ENCODE results near the gene CLCN5.

The CLCN5 gene

GRCh38 chrX:50075630-50076339 is 153.4 kb downstream of the CLCN5 start:
- in situ Hi-C loops (cut with MboI; ENCODE audit: low sequenced_read_pairs) = no loop called here

GRCh38 chrX:50081282-50081889 is 159.0 kb downstream of the CLCN5 start:
- in situ Hi-C loops (cut with MboI; ENCODE audit: low sequenced_read_pairs) = no loop called here

GRCh38 chrX:50082741-50083140 is 160.3 kb downstream of the CLCN5 start:
- in situ Hi-C loops (cut with MboI; ENCODE audit: low sequenced_read_pairs) = no loop called here

- in situ Hi-C loops (cut with MboI; ENCODE audit: low sequenced_read_pairs) = no loop called here
Observed at GRCh38 chrX:50088645-50089044, 166.2 kb downstream of the CLCN5 start.

GRCh38 chrX:50093625-50094024 is 171.2 kb downstream of the CLCN5 start:
- in situ Hi-C loops (cut with MboI; ENCODE audit: low sequenced_read_pairs) = no loop called here

GRCh38 chrX:50097071-50097470 is 174.7 kb downstream of the CLCN5 start:
- in situ Hi-C loops (cut with MboI; ENCODE audit: low sequenced_read_pairs) = no loop called here

- in situ Hi-C loops (cut with MboI; ENCODE audit: low sequenced_read_pairs) = no loop called here
Observed at GRCh38 chrX:50098241-50098640, 175.8 kb downstream of the CLCN5 start.

GRCh38 chrX:50098749-50099148 is 176.4 kb downstream of the CLCN5 start:
- in situ Hi-C loops (cut with MboI; ENCODE audit: low sequenced_read_pairs) = no loop called here

- in situ Hi-C loops (cut with MboI; ENCODE audit: low sequenced_read_pairs) = no loop called here
Observed at GRCh38 chrX:50099331-50099730, 176.9 kb downstream of the CLCN5 start.

GRCh38 chrX:50100188-50100587 is 177.8 kb downstream of the CLCN5 start:
- in situ Hi-C loops (cut with MboI; ENCODE audit: low sequenced_read_pairs) = no loop called here

- in situ Hi-C loops (cut with MboI; ENCODE audit: low sequenced_read_pairs) = no loop called here
Observed at GRCh38 chrX:50103176-50103575, 180.8 kb downstream of the CLCN5 start.

- in situ Hi-C loops (cut with MboI; ENCODE audit: low sequenced_read_pairs) = no loop called here
Observed at GRCh38 chrX:50103866-50104566, 181.6 kb downstream of the CLCN5 start.

GRCh38 chrX:50106051-50106675 is 183.8 kb downstream of the CLCN5 start:
- in situ Hi-C loops (cut with MboI; ENCODE audit: low sequenced_read_pairs) = no loop called here

GRCh38 chrX:50107470-50107869 is 185.1 kb downstream of the CLCN5 start:
- in situ Hi-C loops (cut with MboI; ENCODE audit: low sequenced_read_pairs) = no loop called here

- in situ Hi-C loops (cut with MboI; ENCODE audit: low sequenced_read_pairs) = no loop called here
Observed at GRCh38 chrX:50108264-50108663, 185.9 kb downstream of the CLCN5 start.

GRCh38 chrX:50111742-50112141 is 189.3 kb downstream of the CLCN5 start:
- in situ Hi-C loops (cut with MboI; ENCODE audit: low sequenced_read_pairs) = no loop called here

GRCh38 chrX:50114113-50114512 is 191.7 kb downstream of the CLCN5 start:
- in situ Hi-C loops (cut with MboI; ENCODE audit: low sequenced_read_pairs) = no loop called here

GRCh38 chrX:50115973-50116372 is 193.6 kb downstream of the CLCN5 start:
- in situ Hi-C loops (cut with MboI; ENCODE audit: low sequenced_read_pairs) = no loop called here

- in situ Hi-C loops (cut with MboI; ENCODE audit: low sequenced_read_pairs) = no loop called here
Observed at GRCh38 chrX:50117476-50117875, 195.1 kb downstream of the CLCN5 start.

GRCh38 chrX:50125480-50125879 is 203.1 kb downstream of the CLCN5 start:
- in situ Hi-C loops (cut with MboI; ENCODE audit: low sequenced_read_pairs) = no loop called here

- in situ Hi-C loops (cut with MboI; ENCODE audit: low sequenced_read_pairs) = no loop called here
Observed at GRCh38 chrX:50147972-50148371, 225.6 kb downstream of the CLCN5 start.

Measured in hTERT RPE-1 (cell line).